ENCODE results near the gene CHGA. TPM values are rescaled to one million over a fixed set of nuclear protein-coding genes. Genes with fewer than 3 reads are reported as not detected.

The CHGA gene
- total and polyA plus RNA-seq, 10 of the 15 experiments (the other 5 are each of a cell fraction or from before 2014, with no cell fraction given) = 0.11 to 0.23 TPM; not detected in 8

GRCh38 chr14:92970271-92970670 lies 47.3 kb downstream of the CHGA start:
- H3K36me3 ChIP-seq (ENCODE audit: control insufficient read depth in 2 of 2, insufficient read depth in 2 of 2, low read length in 1 of 2) = peaks cover 0 to 3% of the 10 kb centered on the region in 2 experiments; a peak in 2 of 4 replicates
- no peak overlapping the region for H3K9ac ChIP-seq (ENCODE audit: control insufficient read depth, insufficient read depth, low read length)
- TF ChIP-seq SREBF1 (IDR thresholded peaks at IDR 0.05; ENCODE audit: low read length) (no peak), NRF1 (conservative IDR thresholded peaks at IDR 0.05; ENCODE audit: low read depth, low read length) (no peak), RCOR1 (conservative IDR thresholded peaks at IDR 0.05; ENCODE audit: low read depth, low read length) (no peak), ZNF217 (IDR thresholded peaks at IDR 0.05) (no peak), CEBPB (IDR thresholded peaks at IDR 0.05; ENCODE audit: borderline replicate concordance in 1 of 2, low read depth in 2 of 2, low read length in 2 of 2) (no peak), JUND (IDR thresholded peaks at IDR 0.05; ENCODE audit: low read depth, low read length) (no peak), SMAD1 (IDR thresholded peaks at IDR 0.05; ENCODE audit: low read depth, partially characterized antibody) (no peak), ZBTB11 (CRISPR knock-in tag; IDR thresholded peaks at IDR 0.05) (no peak)
- TF ChIP-seq, protein P1, sequence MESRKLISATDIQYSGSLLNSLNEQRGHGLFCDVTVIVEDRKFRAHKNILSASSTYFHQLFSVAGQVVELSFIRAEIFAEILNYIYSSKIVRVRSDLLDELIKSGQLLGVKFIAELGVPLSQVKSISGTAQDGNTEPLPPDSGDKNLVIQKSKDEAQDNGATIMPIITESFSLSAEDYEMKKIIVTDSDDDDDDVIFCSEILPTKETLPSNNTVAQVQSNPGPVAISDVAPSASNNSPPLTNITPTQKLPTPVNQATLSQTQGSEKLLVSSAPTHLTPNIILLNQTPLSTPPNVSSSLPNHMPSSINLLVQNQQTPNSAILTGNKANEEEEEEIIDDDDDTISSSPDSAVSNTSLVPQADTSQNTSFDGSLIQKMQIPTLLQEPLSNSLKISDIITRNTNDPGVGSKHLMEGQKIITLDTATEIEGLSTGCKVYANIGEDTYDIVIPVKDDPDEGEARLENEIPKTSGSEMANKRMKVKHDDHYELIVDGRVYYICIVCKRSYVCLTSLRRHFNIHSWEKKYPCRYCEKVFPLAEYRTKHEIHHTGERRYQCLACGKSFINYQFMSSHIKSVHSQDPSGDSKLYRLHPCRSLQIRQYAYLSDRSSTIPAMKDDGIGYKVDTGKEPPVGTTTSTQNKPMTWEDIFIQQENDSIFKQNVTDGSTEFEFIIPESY (IDR thresholded peaks at IDR 0.05) = no peak
- TF ChIP-seq, protein P2, sequence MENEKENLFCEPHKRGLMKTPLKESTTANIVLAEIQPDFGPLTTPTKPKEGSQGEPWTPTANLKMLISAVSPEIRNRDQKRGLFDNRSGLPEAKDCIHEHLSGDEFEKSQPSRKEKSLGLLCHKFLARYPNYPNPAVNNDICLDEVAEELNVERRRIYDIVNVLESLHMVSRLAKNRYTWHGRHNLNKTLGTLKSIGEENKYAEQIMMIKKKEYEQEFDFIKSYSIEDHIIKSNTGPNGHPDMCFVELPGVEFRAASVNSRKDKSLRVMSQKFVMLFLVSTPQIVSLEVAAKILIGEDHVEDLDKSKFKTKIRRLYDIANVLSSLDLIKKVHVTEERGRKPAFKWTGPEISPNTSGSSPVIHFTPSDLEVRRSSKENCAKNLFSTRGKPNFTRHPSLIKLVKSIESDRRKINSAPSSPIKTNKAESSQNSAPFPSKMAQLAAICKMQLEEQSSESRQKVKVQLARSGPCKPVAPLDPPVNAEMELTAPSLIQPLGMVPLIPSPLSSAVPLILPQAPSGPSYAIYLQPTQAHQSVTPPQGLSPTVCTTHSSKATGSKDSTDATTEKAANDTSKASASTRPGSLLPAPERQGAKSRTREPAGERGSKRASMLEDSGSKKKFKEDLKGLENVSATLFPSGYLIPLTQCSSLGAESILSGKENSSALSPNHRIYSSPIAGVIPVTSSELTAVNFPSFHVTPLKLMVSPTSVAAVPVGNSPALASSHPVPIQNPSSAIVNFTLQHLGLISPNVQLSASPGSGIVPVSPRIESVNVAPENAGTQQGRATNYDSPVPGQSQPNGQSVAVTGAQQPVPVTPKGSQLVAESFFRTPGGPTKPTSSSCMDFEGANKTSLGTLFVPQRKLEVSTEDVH (IDR thresholded peaks at IDR 0.05; ENCODE audit: low read depth, partially characterized antibody) = no peak
- no peaks in the 10 kb centered on the region for H3K4me1 ChIP-seq (ENCODE audit: control insufficient read depth, insufficient read depth, low read length)
- POLR2A ChIA-PET = no interaction called here
- no peaks in the 10 kb centered on the region for H3K27me3 ChIP-seq (replicated peaks in 1 of 2; ENCODE audit: control insufficient read depth in 2 of 2, insufficient read depth in 2 of 2, low read length in 1 of 2)
- intact Hi-C loops (cut with micrococcal nuclease; ENCODE audit: unreplicated experiment) = no loop called here
- DNase-seq (ENCODE audit: low read depth, low spot score) = no peak
- H3K27ac ChIP-seq (ENCODE audit: control insufficient read depth, insufficient read depth) = no peak overlapping the region
- 86% methylated on average over 12 of the region's 12 CpGs for WGBS (ENCODE audit: insufficient coverage, insufficient replicate concordance, low lambda C conversion rate, missing lambda C conversion rate)
- FAIRE-seq = no peak
- no peak overlapping the region for H3K4me2 ChIP-seq (ENCODE audit: control insufficient read depth, insufficient read depth)
- H3K79me2 ChIP-seq (ENCODE audit: control insufficient read depth, insufficient read depth, low read length) = no peaks in the 10 kb centered on the region; the same call in 1 of the 2 replicates
- no peak for ATAC-seq
- no peak overlapping the region for H2AFZ ChIP-seq (ENCODE audit: control insufficient read depth, low read depth, low read length)
- H3K9me3 ChIP-seq (replicated peaks; ENCODE audit: control insufficient read depth, insufficient read depth, low read length) = peaks cover 2% of the 10 kb centered on the region; the same call in 1 of the 3 replicates
- no peak overlapping the region for H3K4me3 ChIP-seq
- no TSS peak for BruUV-seq (replicated peaks)
- RAD21 ChIA-PET (ENCODE audit: unreplicated experiment) = interaction anchor here (0.5 kb wide), 1 partner anchor 355 kb away, joined by 3 read pairs; no protein-coding TSS in a partner anchor
- SMC1A ChIA-PET (ENCODE audit: uncharacterized antibody, unreplicated experiment) = interaction anchor here (1.0 kb wide), 1 partner anchor 162 kb away, joined by 4 read pairs; no protein-coding TSS in a partner anchor
- CTCF ChIA-PET = interaction anchor here (1.4 to 1.6 kb wide), 2 partner anchors 18 to 162 kb away, joined by 3 to 4 read pairs; no protein-coding TSS in a partner anchor
- in situ Hi-C loops (cut with MboI) = no loop called here
- H4K20me1 ChIP-seq (ENCODE audit: control insufficient read depth, insufficient read depth) = no peaks in the 10 kb centered on the region

Measured in GM12878 (cell line).